Stimulated activated CD8-positive, alpha-beta memory T cell treated with anti-CD3 and anti-CD28 coated beads, Interleukin-4, amount 100 ng/mL, for 24 hours (primary cell): ENCODE results near the gene USP38.
"Not testable (repeated sequence)": the region's sequence is repeated elsewhere in the genome, so short reads cannot be mapped to it uniquely, and the experiment has no call there.

ENCODE experiments used
- DNase-seq: peaks from one replicate; pipeline ENCODE4 v3.0.0-alpha.2; 2020; ENCODE audit warnings: low read depth

The USP38 gene, protein sequence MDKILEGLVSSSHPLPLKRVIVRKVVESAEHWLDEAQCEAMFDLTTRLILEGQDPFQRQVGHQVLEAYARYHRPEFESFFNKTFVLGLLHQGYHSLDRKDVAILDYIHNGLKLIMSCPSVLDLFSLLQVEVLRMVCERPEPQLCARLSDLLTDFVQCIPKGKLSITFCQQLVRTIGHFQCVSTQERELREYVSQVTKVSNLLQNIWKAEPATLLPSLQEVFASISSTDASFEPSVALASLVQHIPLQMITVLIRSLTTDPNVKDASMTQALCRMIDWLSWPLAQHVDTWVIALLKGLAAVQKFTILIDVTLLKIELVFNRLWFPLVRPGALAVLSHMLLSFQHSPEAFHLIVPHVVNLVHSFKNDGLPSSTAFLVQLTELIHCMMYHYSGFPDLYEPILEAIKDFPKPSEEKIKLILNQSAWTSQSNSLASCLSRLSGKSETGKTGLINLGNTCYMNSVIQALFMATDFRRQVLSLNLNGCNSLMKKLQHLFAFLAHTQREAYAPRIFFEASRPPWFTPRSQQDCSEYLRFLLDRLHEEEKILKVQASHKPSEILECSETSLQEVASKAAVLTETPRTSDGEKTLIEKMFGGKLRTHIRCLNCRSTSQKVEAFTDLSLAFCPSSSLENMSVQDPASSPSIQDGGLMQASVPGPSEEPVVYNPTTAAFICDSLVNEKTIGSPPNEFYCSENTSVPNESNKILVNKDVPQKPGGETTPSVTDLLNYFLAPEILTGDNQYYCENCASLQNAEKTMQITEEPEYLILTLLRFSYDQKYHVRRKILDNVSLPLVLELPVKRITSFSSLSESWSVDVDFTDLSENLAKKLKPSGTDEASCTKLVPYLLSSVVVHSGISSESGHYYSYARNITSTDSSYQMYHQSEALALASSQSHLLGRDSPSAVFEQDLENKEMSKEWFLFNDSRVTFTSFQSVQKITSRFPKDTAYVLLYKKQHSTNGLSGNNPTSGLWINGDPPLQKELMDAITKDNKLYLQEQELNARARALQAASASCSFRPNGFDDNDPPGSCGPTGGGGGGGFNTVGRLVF

DNA sequence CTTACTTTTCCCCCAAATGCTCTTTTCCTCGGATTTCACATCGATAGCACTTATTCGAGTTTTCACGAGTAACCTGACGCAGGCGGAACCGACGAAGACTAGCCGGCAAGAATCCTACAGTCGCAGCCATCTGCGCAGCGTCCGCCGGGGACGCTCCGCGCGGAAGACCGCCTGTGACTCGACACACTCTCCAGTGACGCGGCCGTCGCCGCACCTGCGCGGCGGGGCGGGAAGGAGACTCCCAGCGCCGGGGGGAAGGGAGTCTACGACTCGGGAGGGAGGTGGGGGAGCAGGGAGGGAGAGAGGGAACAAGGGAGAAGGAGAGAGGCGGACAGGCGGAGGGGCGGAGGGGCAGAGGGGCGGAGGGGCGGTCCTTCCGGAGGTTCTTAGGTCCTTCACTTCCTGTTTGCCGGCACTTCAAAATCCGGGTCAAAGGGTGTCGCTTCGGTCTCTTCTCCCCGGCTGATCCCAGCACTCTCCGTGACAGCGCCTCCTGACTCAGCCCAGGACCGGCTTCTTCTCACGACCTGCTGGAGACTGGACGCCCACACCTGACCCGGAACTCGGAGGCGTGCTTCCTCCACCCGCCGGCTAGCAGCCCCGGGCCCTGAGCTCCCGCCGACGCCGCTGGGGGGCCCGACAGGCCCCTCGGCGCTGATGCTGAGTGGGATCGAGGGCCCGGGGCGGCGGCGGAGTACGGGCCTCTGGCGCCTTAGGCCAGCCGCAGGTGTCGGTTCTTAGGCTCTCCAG, at the start of gene USP38:
Gene USP38 (plus strand): TSS at position 415 of the 750 bp plus-strand sequence. CDS start 534 bp downstream, outside the sequence.
- DNase-seq = peak; percentile 81

DNA sequence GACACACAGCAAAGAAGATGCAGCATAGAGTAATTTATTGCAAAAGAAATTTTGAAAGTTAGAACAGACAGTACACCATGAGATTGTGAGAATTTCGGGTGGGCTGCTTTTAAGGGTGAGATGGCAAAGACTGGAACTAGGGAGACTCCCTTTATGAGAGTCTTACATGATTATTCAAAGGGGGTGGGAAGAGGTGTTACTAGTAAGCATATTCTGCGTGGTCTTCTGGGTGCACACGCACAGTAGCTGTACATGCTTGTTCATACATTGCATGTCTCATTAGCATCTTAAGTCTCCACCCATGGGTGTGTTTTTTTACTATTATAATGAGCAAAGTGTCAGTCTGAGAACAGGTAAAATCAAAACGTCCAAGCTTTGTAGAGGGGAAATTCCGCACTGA, 49.4 kb upstream of the USP38 start:
- no peak for DNase-seq

DNA sequence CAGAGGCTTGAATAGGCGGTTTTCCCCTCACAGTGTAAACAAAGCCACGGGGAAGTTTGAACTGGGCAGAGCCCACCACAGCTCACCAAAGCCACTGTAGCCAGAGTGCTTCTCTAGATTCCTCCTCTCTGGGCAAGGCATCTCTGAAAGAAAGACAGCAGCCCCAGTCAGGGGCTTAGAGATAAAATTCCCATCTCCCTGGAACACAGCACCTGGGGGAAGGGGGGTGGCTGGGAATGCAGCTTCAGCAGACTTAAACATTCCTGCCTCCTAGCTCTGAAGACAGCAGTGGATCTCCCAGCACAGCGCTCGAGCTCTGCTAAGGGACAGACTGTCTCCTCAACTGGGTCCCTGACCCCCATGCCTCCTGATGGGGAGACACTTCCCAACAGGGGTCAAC, 44.0 kb upstream of the USP38 start:
- DNase-seq = no peak

DNA sequence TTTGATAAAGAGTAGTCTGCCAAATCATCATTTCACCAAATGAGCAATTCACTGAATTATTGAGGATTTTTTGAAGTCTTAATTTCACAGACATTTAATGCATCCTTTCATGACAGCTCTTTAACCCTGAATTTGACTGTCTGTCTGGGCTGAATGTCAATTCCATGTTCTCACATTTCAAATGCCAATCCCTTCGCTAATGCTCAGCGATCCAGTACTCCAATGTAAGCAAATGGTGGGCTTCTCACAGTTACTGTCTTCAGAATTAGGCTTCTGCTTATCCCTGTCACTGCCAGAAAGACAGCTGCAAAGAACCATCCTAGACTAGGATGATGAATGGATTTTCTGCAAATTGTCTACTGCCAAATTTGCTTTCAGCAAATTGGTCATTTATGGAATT, 36.2 kb upstream of the USP38 start:
- no peak for DNase-seq

DNA sequence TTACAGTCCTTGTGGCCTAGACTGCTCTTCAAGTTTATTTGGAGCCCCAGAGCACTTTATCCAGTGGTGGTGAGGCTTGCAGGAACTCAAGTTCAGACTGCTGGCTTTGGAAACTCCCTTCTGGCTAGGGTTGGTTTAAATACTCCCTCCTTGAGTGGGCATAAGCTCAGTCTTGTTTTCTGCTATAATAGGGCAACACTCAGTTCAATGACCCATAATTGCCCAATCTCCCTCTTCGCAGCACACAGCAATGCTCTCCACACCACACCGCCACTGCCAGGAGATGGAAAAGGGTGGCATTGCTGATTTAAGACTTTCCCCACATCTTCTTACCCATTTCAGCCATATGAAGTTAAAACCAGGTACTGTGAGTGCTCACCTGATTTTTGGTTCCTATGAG, 27.9 kb upstream of the USP38 start:
- no peak for DNase-seq

DNA sequence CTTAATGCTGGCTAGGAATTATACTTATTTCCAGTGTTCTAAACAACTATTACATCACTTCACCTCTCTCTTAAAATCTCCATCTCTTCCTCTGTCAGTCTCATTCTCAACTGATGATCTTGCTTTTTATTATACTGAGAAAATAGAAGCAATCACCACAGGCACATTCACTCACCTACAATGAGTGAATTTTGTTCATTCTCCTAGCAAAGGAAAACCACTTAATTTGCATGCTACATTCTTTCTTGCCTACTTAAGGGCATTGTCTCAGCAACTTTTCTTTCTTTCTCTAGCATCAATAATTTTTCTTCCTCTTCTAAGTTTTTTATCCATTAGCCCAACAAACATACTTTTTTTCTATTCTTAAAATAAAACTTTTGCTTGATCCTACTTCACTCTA, 21.1 kb upstream of the USP38 start:
- no peak for DNase-seq

DNA sequence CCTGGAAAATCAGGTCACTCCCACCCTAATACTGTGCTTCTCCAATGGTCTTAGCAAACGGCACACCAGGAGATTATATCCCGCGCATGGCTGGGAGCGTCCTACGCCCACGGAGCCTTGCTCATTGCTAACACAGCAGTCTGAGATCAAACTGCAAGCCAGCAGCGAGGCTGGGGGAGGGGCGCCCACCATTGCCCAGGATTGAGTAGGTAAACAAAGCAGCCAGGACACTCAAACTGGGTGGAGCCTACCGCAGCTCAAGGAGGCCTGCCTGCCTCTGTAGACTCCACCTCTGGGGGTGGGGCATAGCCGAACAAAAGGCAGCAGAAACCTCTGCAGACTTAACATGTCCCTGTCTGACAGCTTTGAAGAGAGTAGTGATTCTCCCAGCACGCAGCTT, 18.0 kb upstream of the USP38 start:
- not testable (repeated sequence) for DNase-seq

DNA sequence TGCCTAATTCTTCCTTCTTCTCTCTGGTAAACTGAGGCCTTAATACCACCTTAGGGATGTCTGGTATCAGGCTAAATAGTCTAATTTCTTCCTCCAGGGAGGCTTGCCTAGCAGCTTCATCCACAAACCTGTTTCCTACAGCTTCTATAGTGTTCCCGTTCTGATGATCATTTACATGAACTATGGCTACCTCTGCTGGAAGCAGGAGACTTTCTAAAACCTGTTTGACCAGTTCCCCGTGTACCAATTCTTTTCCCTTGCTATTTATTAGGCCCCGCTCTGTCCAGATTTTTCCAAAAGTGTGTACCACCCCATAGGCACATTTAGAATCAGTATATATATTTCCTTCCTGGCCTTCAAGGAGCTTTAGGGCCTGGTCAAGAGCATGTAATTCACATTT, 5.8 kb upstream of the USP38 start:
- DNase-seq = no peak

DNA sequence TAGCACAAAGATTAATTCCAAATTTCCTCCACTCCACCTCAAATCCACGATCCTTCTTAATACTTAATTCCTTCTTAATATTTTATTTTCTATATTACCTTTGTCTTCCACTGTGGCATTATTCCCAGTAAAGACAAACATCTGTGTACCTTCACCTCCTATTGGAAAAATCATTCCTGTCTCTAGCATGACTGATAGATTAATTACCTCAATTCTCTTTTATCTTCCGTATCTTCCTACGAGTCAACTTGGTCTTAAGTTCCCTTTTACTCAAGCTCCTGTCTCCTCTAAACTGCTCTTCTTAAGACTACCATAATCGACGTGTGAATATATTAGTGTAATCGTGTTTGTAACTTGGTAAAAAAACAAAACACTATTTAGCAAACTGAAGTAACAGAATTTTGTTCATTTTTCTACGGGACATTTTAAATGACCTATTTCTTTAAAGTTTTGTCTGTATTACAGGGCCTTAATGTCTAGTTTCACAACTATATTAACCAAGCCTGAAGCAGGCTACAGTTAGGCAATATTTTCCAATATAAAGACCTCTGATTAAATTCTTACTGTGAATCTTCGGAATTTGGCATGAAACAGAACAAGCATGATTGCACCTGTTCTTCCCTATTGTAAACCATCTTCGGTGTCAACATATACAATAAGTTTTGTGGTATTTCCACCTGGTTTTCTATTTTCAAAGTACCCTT, 1.1 kb upstream of the USP38 start:
- no peak for DNase-seq

DNA sequence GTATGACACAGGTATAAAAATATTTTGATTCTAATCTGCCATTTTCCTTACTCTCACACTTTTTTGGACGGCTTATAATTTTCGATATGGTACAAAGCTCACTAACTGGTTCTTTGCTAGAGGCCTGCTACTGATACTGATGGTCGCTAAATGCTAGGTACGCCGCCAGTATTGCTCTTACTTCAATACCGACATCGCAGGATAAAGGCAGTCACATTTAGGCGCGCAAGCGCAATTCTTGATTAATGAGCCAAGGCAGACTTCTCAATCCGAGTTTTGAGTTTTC, 557 bp upstream of the USP38 start:
- DNase-seq = no peak

DNA sequence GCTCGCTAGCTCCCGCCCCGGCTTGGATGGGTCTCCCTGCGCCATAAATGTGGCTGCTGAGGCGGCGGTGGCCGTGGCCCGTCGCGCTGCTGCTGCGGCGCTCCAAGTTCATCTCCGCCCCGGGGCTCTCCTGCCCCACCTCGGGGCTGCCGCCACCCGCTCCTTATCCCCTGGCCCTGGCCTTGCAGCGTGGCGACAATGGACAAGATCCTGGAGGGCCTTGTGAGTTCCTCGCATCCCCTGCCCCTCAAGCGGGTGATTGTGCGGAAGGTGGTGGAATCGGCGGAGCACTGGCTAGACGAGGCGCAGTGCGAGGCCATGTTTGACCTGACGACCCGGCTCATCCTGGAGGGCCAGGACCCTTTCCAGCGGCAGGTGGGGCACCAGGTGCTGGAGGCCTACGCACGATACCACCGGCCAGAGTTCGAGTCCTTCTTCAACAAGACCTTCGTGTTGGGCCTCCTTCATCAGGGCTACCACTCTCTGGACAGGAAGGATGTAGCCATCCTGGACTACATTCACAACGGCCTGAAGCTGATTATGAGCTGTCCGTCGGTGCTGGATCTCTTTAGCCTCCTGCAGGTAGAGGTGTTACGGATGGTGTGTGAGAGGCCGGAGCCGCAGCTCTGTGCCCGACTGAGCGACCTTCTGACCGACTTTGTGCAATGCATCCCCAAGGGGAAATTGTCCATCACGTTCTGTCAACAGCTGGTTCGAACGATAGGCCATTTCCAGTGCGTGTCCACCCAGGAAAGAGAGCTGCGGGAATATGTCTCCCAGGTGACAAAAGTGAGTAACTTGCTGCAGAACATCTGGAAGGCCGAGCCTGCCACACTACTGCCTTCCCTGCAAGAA, 763 bp downstream of the USP38 start:
- no peak for DNase-seq

DNA sequence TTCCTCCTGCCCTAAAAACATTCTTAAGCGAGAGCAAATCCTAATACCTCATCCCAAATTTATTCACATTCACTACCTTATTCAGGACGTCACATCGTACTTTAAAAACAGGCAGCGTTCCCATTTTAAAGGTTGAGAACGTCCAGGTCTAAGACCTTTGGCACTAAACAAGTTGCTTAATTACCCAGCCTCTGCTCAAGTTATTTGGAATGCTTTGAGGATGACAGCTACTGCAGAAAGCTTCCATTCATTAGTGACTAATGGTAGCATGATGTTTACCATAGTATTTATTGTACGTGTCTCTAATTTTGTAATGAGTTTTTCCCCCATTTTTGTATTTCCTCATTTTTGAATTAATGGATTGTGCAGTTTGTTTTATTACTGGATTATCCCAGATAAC, 1.5 kb downstream of the USP38 start:
- no peak for DNase-seq

DNA sequence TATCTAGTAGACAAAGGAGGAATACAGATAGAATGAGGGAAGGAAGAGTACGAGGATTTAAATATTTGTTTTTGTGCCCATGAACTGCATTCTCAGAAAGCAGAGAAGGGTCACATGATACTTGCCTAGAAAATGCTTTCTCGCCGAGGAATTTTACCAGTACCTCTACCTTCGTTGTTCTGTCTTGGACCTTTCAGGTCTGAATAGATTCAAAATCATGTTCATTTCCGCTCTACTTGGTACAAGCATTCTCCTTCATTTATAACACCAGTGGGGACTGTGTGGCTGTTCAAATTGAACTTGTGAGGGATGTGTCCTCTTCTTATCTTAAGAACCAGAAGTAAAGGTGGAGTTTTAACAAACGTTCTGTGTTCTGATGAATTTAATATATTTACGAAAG, 1.9 kb downstream of the USP38 start:
- DNase-seq = no peak

DNA sequence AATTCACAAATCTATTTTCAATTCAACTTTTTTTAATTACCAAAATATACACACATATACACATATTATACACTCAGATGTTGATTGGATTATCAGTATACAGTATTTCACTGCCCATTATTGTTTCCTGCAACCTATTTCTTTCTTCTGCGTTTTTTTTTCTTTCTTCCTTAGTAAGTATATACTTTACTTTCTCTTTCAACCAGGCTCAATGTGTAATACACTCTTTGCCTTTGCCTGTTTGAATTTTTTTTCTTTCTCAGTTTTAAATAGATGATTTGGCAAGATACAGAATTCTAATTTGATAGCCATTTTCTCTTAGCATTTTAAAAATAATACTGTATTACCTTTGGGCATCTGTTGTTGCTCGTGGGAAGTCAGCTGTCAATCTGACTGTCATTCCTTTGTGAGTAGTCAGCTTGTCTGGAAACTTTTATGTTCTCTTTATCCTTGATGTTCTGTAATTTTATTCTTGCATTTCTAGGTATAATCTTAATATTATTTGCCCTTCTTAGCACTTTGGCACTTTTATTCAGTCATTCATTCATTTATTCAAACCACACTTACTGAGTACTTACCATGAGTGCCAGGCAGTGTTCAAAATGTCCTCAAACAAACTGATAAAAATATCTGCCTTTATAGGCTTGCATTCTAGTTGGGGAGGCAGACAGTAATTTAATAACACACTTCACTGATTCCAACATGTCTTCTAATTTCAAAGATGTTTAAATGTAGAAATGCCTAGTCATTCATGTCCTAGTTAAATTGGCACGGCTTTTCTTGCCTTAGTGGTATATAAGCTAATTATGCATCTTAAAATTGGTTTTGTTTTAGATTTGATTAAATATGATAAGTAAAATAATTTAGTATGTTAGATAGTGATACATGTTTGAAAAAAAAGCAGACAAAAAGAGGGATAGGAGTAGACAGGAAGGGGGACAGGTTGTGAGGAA, 3.7 kb downstream of the USP38 start:
- no peak for DNase-seq

DNA sequence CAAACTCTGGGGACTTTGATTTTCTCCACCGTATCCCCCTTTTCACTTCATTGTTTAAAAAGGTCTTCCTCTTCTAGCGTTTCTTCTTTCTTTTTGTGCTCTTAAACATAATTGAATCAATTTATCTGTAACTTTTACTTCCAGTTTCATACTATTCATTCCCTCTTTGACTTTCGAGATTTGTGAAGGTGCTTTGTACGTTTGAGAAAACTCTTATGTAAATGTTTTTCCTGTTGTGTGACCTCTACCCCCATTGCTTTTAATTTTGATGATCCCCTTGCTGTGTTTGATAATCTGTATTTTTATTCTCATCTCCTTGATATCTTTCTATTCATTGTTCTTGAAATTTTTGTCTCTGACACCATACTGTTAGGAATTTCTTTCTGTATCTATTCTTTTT, 4.8 kb downstream of the USP38 start:
- no peak for DNase-seq

DNA sequence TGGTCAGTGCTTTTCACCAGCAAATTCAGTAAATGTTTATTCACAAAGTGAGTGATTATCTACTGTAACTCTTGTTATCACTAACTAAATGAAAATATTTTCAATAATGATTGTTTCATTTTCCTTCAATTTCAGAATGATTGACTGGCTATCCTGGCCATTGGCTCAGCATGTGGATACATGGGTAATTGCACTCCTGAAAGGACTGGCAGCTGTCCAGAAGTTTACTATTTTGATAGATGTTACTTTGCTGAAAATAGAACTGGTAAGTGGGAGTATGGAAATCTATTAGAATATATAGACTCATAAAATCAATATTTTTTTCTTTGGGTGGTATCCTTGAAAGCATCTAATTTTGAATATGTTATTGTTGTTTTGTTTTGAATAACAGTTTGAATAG, 10.9 kb downstream of the USP38 start:
- DNase-seq = no peak

DNA sequence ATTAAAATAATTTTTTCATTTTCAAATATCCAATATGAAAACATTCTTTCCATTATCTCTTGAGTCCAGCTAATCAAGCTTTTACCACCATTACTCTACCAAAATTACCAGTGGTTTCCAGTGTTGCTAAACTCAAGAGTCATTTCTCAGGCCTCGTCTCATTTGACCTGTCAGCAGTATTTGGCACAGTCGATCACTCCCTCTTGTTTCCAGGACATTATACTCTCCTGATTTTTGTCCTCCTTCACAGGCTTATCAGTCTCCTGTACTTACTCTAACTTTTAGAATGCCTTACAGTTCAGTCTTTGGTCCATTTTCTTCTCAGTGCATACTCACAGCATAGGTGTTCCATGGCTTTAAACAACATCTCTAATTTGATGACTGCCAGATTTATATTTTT, 11.6 kb downstream of the USP38 start:
- no peak for DNase-seq

DNA sequence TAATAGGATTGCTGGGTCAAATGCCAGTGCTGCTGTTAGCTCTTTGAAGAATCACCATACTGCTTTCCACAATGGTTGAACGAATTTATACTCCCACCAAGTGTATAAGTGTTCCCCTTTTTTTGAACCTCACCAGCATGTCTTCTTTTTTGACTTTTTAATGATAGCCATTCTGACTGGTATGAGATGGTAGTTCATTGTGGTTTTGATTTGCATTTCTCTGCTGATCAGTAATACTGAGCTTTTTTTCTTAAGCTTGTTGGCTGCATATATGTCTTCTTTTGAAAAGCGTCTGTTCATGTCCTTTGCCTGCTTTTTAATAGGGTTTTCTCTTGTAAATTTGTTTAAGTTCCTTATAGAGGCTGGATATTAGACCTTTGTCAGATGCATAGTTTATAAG, 14.8 kb downstream of the USP38 start:
- no peak for DNase-seq

DNA sequence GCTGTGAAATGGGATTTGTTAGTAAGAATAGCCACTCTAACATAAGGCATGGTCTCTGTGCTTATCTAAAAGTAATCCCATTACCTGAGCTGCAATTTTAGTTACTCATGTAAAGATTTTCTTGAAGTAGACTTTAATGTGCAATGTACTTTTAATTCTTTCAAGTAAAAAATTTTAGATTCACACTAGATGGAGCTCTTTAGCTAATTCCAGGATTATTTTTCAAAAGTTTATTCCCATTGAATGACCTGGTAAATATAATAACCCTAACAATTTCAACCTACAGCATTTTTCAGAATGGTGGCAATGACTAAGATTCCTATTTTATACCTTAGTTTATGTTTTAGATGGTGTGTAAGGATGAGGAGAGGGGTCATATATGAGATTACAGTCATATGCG, 18.1 kb downstream of the USP38 start:
- DNase-seq = no peak

DNA sequence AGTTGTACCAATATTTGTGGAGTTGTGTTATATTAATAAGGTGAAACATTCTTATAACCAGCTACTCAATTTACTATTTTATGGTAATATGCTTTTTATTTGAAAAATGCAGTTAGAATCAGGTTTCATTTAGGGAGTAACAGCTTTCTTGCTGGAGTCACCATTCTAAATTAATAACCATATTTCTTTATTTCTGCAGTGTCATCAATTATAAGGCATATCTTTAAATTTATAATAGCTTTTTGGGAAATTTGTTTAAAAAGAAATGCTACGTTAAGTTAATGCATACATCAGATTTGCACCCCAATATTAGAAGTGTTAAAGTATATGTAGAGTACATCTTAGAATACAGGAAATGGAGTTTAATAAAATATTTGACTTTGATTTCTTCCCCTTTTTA, 18.9 kb downstream of the USP38 start:
- no peak for DNase-seq
